ENCODE measurements around the gene YAE1. TPM values are rescaled to one million over a fixed set of nuclear protein-coding genes. Genes with fewer than 3 reads are reported as not detected.

The YAE1 gene
- total and polyA plus RNA-seq, 2 of the 13 experiments (the other 11 are each of a cell fraction or from before 2014, with no cell fraction given), result 18.7 to 28.3 TPM

DNA sequence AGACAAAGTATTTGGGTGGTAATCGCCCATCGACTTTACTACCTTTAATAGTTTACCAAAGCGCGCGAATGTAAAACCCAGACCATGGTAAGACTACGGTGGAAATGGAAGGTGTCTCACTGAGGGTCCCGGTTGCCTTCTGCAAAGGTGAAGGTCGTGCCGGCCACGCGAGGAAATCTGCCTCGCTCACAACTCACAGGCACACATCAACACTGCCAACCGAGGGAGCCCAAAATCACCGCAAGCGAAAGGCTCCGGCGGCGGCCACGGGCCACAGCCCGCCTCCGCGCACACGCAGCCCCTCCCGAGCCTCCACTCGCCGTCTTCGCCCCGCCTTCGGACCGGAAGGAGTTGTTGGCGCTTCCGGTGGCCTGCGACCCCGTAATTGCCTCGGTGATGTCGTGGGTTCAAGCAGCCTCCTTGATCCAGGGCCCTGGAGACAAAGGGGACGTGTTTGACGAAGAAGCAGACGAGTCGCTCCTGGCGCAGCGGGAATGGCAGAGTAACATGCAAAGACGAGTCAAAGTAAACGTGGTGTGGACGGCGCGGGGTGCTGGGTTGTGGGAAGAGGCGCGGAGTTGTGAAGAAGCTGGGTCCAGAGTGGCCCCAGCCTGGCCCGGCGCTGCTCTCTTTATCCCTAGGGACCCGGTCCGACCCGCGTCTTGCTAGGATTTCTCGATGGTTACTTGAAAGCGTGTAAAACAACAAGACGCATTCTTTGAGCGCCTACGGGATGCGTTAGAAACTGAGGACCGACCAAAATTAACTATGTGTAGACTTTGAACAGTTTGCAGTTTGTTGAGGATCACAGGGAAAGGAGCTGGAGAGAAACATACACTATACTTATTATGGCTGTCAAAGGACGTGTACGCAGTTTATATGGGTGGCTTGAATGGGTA, at the start of gene YAE1 (continued):
- TF ChIP-seq, protein P1, sequence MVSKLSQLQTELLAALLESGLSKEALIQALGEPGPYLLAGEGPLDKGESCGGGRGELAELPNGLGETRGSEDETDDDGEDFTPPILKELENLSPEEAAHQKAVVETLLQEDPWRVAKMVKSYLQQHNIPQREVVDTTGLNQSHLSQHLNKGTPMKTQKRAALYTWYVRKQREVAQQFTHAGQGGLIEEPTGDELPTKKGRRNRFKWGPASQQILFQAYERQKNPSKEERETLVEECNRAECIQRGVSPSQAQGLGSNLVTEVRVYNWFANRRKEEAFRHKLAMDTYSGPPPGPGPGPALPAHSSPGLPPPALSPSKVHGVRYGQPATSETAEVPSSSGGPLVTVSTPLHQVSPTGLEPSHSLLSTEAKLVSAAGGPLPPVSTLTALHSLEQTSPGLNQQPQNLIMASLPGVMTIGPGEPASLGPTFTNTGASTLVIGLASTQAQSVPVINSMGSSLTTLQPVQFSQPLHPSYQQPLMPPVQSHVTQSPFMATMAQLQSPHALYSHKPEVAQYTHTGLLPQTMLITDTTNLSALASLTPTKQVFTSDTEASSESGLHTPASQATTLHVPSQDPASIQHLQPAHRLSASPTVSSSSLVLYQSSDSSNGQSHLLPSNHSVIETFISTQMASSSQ (IDR thresholded peaks at IDR 0.05; ENCODE audit: low read depth), result no peak
- TF ChIP-seq, protein P1 (CRISPR knock-in tag; IDR thresholded peaks at IDR 0.05; ENCODE audit: borderline replicate concordance), result peak; percentile 66; the same call in 1 of the 2 replicates
- TF ChIP-seq DNMT3B (CRISPR knock-in tag; conservative IDR thresholded peaks at IDR 0.05), result no peak
- TF ChIP-seq RBAK (CRISPR knock-in tag; IDR thresholded peaks at IDR 0.05), result no peak
- 0 out of 2 replicates have a peak, but pooled peaks have one; percentile 71 for TF ChIP-seq ZNF224 (CRISPR knock-in tag; IDR thresholded peaks at IDR 0.05)
- no peak for TF ChIP-seq ZNF776 (CRISPR knock-in tag; IDR thresholded peaks at IDR 0.05)
- TF ChIP-seq, protein P2, sequence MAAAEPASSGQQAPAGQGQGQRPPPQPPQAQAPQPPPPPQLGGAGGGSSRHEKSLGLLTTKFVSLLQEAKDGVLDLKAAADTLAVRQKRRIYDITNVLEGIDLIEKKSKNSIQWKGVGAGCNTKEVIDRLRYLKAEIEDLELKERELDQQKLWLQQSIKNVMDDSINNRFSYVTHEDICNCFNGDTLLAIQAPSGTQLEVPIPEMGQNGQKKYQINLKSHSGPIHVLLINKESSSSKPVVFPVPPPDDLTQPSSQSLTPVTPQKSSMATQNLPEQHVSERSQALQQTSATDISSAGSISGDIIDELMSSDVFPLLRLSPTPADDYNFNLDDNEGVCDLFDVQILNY (CRISPR knock-in tag; conservative IDR thresholded peaks at IDR 0.05), result 0 out of 2 replicates have a peak, but pooled peaks have one; percentile 36
- TF ChIP-seq, protein P3, sequence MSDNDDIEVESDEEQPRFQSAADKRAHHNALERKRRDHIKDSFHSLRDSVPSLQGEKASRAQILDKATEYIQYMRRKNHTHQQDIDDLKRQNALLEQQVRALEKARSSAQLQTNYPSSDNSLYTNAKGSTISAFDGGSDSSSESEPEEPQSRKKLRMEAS (IDR thresholded peaks at IDR 0.05), result peak; percentile 73; the same call in 1 of the 2 replicates
- TF ChIP-seq BRCA1 (CRISPR knock-in tag; IDR thresholded peaks at IDR 0.05), result no peak
- TF ChIP-seq, protein P4, sequence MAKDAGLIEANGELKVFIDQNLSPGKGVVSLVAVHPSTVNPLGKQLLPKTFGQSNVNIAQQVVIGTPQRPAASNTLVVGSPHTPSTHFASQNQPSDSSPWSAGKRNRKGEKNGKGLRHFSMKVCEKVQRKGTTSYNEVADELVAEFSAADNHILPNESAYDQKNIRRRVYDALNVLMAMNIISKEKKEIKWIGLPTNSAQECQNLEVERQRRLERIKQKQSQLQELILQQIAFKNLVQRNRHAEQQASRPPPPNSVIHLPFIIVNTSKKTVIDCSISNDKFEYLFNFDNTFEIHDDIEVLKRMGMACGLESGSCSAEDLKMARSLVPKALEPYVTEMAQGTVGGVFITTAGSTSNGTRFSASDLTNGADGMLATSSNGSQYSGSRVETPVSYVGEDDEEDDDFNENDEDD (CRISPR knock-in tag; IDR thresholded peaks at IDR 0.05; ENCODE audit: borderline replicate concordance), result peak; percentile 59; the same call in 1 of the 2 replicates
- TF ChIP-seq ZBTB7A (CRISPR knock-in tag; IDR thresholded peaks at IDR 0.05), result peak; percentile 85
- no peak; the same call in 1 of the 2 replicates for TF ChIP-seq ZNF572 (CRISPR knock-in tag; IDR thresholded peaks at IDR 0.05)
- 0 out of 2 replicates have a peak, but pooled peaks have one; percentile 32 for TF ChIP-seq ONECUT2 (CRISPR knock-in tag; IDR thresholded peaks at IDR 0.05)
- no peak for TF ChIP-seq MLLT10 (CRISPR knock-in tag; IDR thresholded peaks at IDR 0.05)
- TF ChIP-seq TOPORS (CRISPR knock-in tag; IDR thresholded peaks at IDR 0.05), result no peak
- TF ChIP-seq, protein P5, sequence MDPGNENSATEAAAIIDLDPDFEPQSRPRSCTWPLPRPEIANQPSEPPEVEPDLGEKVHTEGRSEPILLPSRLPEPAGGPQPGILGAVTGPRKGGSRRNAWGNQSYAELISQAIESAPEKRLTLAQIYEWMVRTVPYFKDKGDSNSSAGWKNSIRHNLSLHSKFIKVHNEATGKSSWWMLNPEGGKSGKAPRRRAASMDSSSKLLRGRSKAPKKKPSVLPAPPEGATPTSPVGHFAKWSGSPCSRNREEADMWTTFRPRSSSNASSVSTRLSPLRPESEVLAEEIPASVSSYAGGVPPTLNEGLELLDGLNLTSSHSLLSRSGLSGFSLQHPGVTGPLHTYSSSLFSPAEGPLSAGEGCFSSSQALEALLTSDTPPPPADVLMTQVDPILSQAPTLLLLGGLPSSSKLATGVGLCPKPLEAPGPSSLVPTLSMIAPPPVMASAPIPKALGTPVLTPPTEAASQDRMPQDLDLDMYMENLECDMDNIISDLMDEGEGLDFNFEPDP (CRISPR knock-in tag; conservative IDR thresholded peaks at IDR 0.05), result no peak
- peak; percentile 67; the same call in 1 of the 2 replicates for TF ChIP-seq ZSCAN31 (CRISPR knock-in tag; IDR thresholded peaks at IDR 0.05; ENCODE audit: low read depth)
- peak; percentile 91 for TF ChIP-seq HOXA3 (CRISPR knock-in tag; IDR thresholded peaks at IDR 0.05)
- TF ChIP-seq ZNF230 (CRISPR knock-in tag; IDR thresholded peaks at IDR 0.05), result peak; percentile 24; the same call in 1 of the 2 replicates
- TF ChIP-seq, protein P6, sequence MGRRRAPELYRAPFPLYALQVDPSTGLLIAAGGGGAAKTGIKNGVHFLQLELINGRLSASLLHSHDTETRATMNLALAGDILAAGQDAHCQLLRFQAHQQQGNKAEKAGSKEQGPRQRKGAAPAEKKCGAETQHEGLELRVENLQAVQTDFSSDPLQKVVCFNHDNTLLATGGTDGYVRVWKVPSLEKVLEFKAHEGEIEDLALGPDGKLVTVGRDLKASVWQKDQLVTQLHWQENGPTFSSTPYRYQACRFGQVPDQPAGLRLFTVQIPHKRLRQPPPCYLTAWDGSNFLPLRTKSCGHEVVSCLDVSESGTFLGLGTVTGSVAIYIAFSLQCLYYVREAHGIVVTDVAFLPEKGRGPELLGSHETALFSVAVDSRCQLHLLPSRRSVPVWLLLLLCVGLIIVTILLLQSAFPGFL (CRISPR knock-in tag; IDR thresholded peaks at IDR 0.05), result 0 out of 2 replicates have a peak, but pooled peaks have one; percentile 27

Data from HepG2 (cell line).